ENCODE data around the gene MGAT5.

DNA sequence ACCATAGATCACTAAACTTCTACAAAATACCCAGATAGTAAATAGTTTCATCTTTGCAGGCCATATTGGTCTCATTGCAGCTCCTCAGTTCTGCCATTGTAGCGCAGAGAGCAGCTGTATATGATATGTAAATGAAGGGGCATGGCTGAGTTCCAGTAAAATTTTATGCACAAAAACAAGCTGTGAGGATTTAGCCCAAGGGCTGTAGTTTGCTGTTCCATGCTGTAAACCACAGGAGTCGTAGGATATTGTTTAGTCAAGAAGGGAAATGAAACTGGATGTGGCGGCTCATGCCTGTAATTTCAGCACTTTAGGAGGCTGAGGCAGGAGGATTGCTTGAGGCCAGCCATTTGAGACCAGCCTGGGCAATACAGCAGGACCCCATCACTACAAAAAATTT is 83.0 kb downstream of the MGAT5 start:
- TF ChIP-seq CTCF (IDR thresholded peaks at IDR 0.05; ENCODE audit: low read length) (no peak), EZH2 (IDR thresholded peaks at IDR 0.05; ENCODE audit: borderline replicate concordance, low read length) (no peak)
